Measurements from ENCODE around the gene C10orf67.
"Not testable (repeated sequence)": the region's sequence is repeated elsewhere in the genome, so short reads cannot be mapped to it uniquely, and the experiment has no call there.

The C10orf67 gene

GRCh38 chr10:23280419-23281043 lies 64.1 kb downstream of the C10orf67 start:
- no peak overlapping the region for H3K4me3 ChIP-seq (ENCODE audit: low read depth, low read length)
- no peak for DNase-seq
- H3K27me3 ChIP-seq = no peaks in the 10 kb centered on the region; the same call in 1 of the 2 replicates
- no peak for TF ChIP-seq CTCF (IDR thresholded peaks at IDR 0.05; ENCODE audit: low read depth, low read length)
- no peaks in the 10 kb centered on the region for H3K36me3 ChIP-seq
- no peaks in the 10 kb centered on the region for H3K4me1 ChIP-seq
- no peaks in the 10 kb centered on the region for H3K9me3 ChIP-seq

- no peaks in the 10 kb centered on the region for H3K9me3 ChIP-seq
- no peaks in the 10 kb centered on the region for H3K36me3 ChIP-seq
- no peak for TF ChIP-seq CTCF (IDR thresholded peaks at IDR 0.05; ENCODE audit: low read depth, low read length)
- H3K4me3 ChIP-seq (ENCODE audit: low read depth, low read length) = no peak overlapping the region
- no peaks in the 10 kb centered on the region; the same call in 1 of the 2 replicates for H3K27me3 ChIP-seq
- H3K4me1 ChIP-seq = no peaks in the 10 kb centered on the region
- no peak for DNase-seq
Measured at GRCh38 chr10:23275355-23275754, 69.2 kb downstream of the C10orf67 start.

GRCh38 chr10:23274179-23274578 lies 70.4 kb downstream of the C10orf67 start:
- H3K36me3 ChIP-seq; H3K9me3 ChIP-seq; H3K27me3 ChIP-seq; H3K4me1 ChIP-seq; DNase-seq; H3K4me3 ChIP-seq (ENCODE audit: low read depth, low read length): not testable (repeated sequence)

GRCh38 chr10:23270531-23270930 lies 74.1 kb downstream of the C10orf67 start:
- Histone ChIP-seq H3K36me3 (no peaks in the 10 kb centered on the region), H3K9me3 (no peaks in the 10 kb centered on the region), H3K4me1 (no peaks in the 10 kb centered on the region), H3K27me3 (no peaks in the 10 kb centered on the region), H3K4me3 (ENCODE audit: low read depth, low read length) (no peak overlapping the region)
- no peak for DNase-seq
- no peak for TF ChIP-seq CTCF (IDR thresholded peaks at IDR 0.05; ENCODE audit: low read depth, low read length)

- Histone ChIP-seq H3K36me3 (no peaks in the 10 kb centered on the region), H3K9me3 (no peaks in the 10 kb centered on the region), H3K27me3 (no peaks in the 10 kb centered on the region), H3K4me1 (no peaks in the 10 kb centered on the region), H3K4me3 (ENCODE audit: low read depth, low read length) (no peak overlapping the region)
- DNase-seq = no peak
- TF ChIP-seq CTCF (IDR thresholded peaks at IDR 0.05; ENCODE audit: low read depth, low read length) = no peak
Measured at GRCh38 chr10:23263441-23264164, 81.0 kb downstream of the C10orf67 start.

- Histone ChIP-seq H3K4me3 (ENCODE audit: low read depth, low read length) (no peak overlapping the region), H3K4me1 (no peaks in the 10 kb centered on the region), H3K27me3 (no peaks in the 10 kb centered on the region), H3K36me3 (no peaks in the 10 kb centered on the region), H3K9me3 (no peaks in the 10 kb centered on the region)
- no peak for TF ChIP-seq CTCF (IDR thresholded peaks at IDR 0.05; ENCODE audit: low read depth, low read length)
- DNase-seq = no peak
Measured at GRCh38 chr10:23262928-23263327, 81.7 kb downstream of the C10orf67 start.

Measured in BE2C (cell line).